GM12878 (cell line): Measurements from ENCODE around the gene CCM2. TPM values are rescaled to one million over a fixed set of nuclear protein-coding genes. Genes with fewer than 3 reads are reported as not detected.
A peak's percentile ranks its signal among the peaks of the same experiment; 100 is the strongest.

Experiments
- ATAC-seq: fragments of 200-7000 bp; cut with Tn5 transposase; 3 replicates; pipeline ENCODE4 v1.9.1; 2020; ENCODE audit warnings: mild to moderate bottlenecking, moderate library complexity
- BruUV-seq: library from RNA; stranded (reverse); fragments of 400-500 nt; replicated peaks from 2 replicates; lab custom pipeline; 2021; lab: Mats Ljungman, UMichigan
- CTCF ChIA-PET: fragments of 300-600 bp; sonication (Branson Sonifier 250); formaldehyde crosslinking; extraction: SDS; loops from one replicate; lab custom pipeline; 2021; ENCODE audit warnings: inconsistent platforms; lab: Yijun Ruan, JAX
- POLR2A ChIA-PET: fragments of 350-600 bp; formaldehyde crosslinking; extraction: SDS; loops from one replicate; lab custom pipeline; 2021; ENCODE audit warnings: inconsistent platforms; lab: Charles Lee
- RAD21 ChIA-PET: fragments of 300-600 bp; sonication (Branson Sonifier 250); formaldehyde crosslinking; loops from one replicate; lab custom pipeline; 2023; ENCODE audit warnings: antibody characterized with exemption; ENCODE audit not compliant: unreplicated experiment; lab: Charles Lee
- SMC1A ChIA-PET: fragments of 300-600 bp; sonication (Branson Sonifier 250); formaldehyde crosslinking; loops from one replicate; lab custom pipeline; 2023; ENCODE audit not compliant: unreplicated experiment, uncharacterized antibody; lab: Charles Lee
- DNase-seq: peaks from one replicate; pipeline ENCODE4 v3.0.0-alpha.2; 2011; ENCODE audit warnings: low read depth, low spot score
- FAIRE-seq: peaks from 3 replicates; lab custom pipeline; 2011; peaks lifted over from hg19 to GRCh38; lab: Jason Lieb, UNC
- H2AFZ ChIP-seq: 2 replicates; pipeline ENCODE4 v1.6.0; 2011; ENCODE audit warnings: low read depth, low read length, control low read depth; ENCODE audit not compliant: control insufficient read depth
- H3K27ac ChIP-seq: 2 replicates; pipeline ENCODE4 v1.5.1; 2011; ENCODE audit warnings: control low read depth; ENCODE audit not compliant: control insufficient read depth, insufficient read depth
- H3K27me3 ChIP-seq, 2 experiments: replicated peaks in 1 of 2; 2 replicates each; pipeline versions ENCODE4 v1.6.0 to v1.6.1; 2011; ENCODE audit warnings: low read length in 1 of 2; ENCODE audit not compliant: control insufficient read depth in 2 of 2, insufficient read depth in 2 of 2
- H3K36me3 ChIP-seq, 2 experiments: 2 replicates each; pipeline ENCODE4 v1.5.1; 2011; ENCODE audit warnings: low read length in 1 of 2; ENCODE audit not compliant: control insufficient read depth in 2 of 2, insufficient read depth in 2 of 2
- H3K4me1 ChIP-seq: 2 replicates; pipeline ENCODE4 v1.6.1; 2011; ENCODE audit warnings: mild to moderate bottlenecking, low read length, moderate library complexity, mixed read lengths; ENCODE audit not compliant: control insufficient read depth, insufficient read depth
- H3K4me2 ChIP-seq: 2 replicates; pipeline ENCODE4 v1.6.0; 2011; ENCODE audit warnings: control low read depth; ENCODE audit not compliant: control insufficient read depth, insufficient read depth
- H3K4me3 ChIP-seq: fragments of 200-600 bp; sonication (generic); 2 replicates; pipeline ENCODE4 v1.5.1; 2016
- H3K79me2 ChIP-seq: 2 replicates; pipeline ENCODE4 v1.6.0; 2011; ENCODE audit warnings: low read length; ENCODE audit not compliant: control insufficient read depth, insufficient read depth
- H3K9ac ChIP-seq: 2 replicates; pipeline ENCODE4 v1.8.0; 2011; ENCODE audit warnings: low read length, control low read depth, mixed read lengths; ENCODE audit not compliant: control insufficient read depth, insufficient read depth
- H3K9me3 ChIP-seq: replicated peaks from 3 replicates; pipeline ENCODE4 v1.5.1; 2011; ENCODE audit warnings: mild to moderate bottlenecking, low read length; ENCODE audit not compliant: control insufficient read depth, insufficient read depth
- H4K20me1 ChIP-seq: 2 replicates; pipeline ENCODE4 v1.6.0; 2011; ENCODE audit not compliant: control insufficient read depth, insufficient read depth
- EZH2 ChIP-seq: IDR thresholded peaks from 2 replicates; pipeline ENCODE4 v1.6.1; 2012; ENCODE audit warnings: low read depth, mild to moderate bottlenecking, control low read depth, inconsistent platforms, low read length, borderline replicate concordance; ENCODE audit not compliant: control insufficient read depth
- POLR2A ChIP-seq: IDR thresholded peaks from 2 replicates; pipeline ENCODE4 v1.6.1; 2011; ENCODE audit warnings: low read depth, mild to moderate bottlenecking, low read length
- POLR2AphosphoS5 ChIP-seq: IDR thresholded peaks from 2 replicates; pipeline ENCODE4 v1.6.1; 2011; ENCODE audit warnings: mild to moderate bottlenecking, low read length, inconsistent platforms
- RELA ChIP-seq: fragments of 450-650 bp; IDR thresholded peaks from 2 replicates; pipeline ENCODE4 v1.8.0; 2014; ENCODE audit warnings: borderline replicate concordance; ENCODE audit not compliant: partially characterized antibody
- WGBS: methylation state at CpG from one replicate; pipeline ENCODE4 v1.1.6; 2016; ENCODE audit warnings: low lambda C conversion rate; ENCODE audit not compliant: insufficient replicate concordance, insufficient coverage; ENCODE audit errors: missing lambda C conversion rate; 5-methylcytosine and 5-hydroxymethylcytosine counted together
- in situ Hi-C: fragments of 300-500 bp; cut with MboI; formaldehyde crosslinking; loops from 9 replicates; pipeline ENCODE4 v1.14.3; 2018; ENCODE audit warnings: mixed read lengths
- intact Hi-C: fragments of 100-400 bp; cut with micrococcal nuclease; formaldehyde crosslinking; loops from one replicate; pipeline ENCODE4 v1.14.2; 2022; ENCODE audit not compliant: unreplicated experiment
- polyA plus RNA-seq, 11 experiments: library from polyadenylated mRNA; depleted of rRNA in 4 of 11; unstranded in 6 of 11; stranded (reverse) in 5 of 11; fragments of >200 nt; fragmentation: Nextera tagmentation in 4 of 11; fragmentation: Illumina TruSeq in 1 of 11; extraction: Ambion mirVana in 4 of 11; extraction: Trizol in 1 of 11; gene quantifications; 1 replicate in 1 of 11; 2 replicates in 10 of 11; pipeline versions ENCODE4 v1.2.1 to v1.2.3, GENCODE V29; 2011 to 2016; ENCODE audit warnings: inconsistent platforms in 2 of 11, missing spikeins in 2 of 11, low read depth in 1 of 11
- total RNA-seq, 4 experiments: library from RNA; depleted of rRNA in 3 of 4; stranded (reverse); fragments of >200 nt in 3 of 4; fragmentation: Illumina TruSeq in 1 of 4; extraction: Trizol in 1 of 4; gene quantifications; 2 replicates each; pipeline versions ENCODE4 v1.2.1 to v1.2.3, GENCODE V29; 2013 to 2021

The CCM2 gene
- total and polyA plus RNA-seq, 10 of the 15 experiments (the other 5 are each of a cell fraction or from before 2014, with no cell fraction given), result 1.00 to 82.3 (median 48.7) TPM

GRCh38 chr7:44971188-44971901 is 28.7 kb upstream of the CCM2 start (continued):
- no peak for TF ChIP-seq RELA

- no peak overlapping the region for H2AFZ ChIP-seq
- WGBS, result 84% methylated on average over 5 of the region's 5 CpGs
- POLR2A ChIA-PET, result interaction anchor here (1.2 to 1.4 kb wide), 2 partner anchors 10 to 56 kb away, joined by 3 to 5 read pairs; no protein-coding TSS in a partner anchor
- H3K4me1 ChIP-seq, result peaks cover 23% of the 10 kb centered on the region
- in situ Hi-C loops (loop anchor here (10.0 kb wide), 1 partner anchor 163 kb away; no protein-coding TSS in a partner anchor), intact Hi-C loops (no loop called here)
- no peak overlapping the region for H3K27ac ChIP-seq
- CTCF ChIA-PET, result interaction anchor here (1.1 to 6.9 kb wide), 12 partner anchors 11 to 163 kb away, joined by 3 to 219 read pairs (median 18); partner anchors contain the start of genes CCM2 and NACAD
- peak; percentile 78 for FAIRE-seq
- H3K79me2 ChIP-seq, result peaks cover 38% of the 10 kb centered on the region
- no TSS peak for BruUV-seq
- no peak for ATAC-seq
- peak; percentile 39; the same call in 1 of the 2 replicates for TF ChIP-seq POLR2A
- TF ChIP-seq EZH2, result no peak
- no peak; the same call in 1 of the 2 replicates for TF ChIP-seq POLR2AphosphoS5
- peaks cover 18% of the 10 kb centered on the region for H4K20me1 ChIP-seq
- DNase-seq, result no peak
- H3K36me3 ChIP-seq, result peaks cover 60 to 61% of the 10 kb centered on the region in 2 experiments
- no peaks in the 10 kb centered on the region for H3K9me3 ChIP-seq
- no peaks in the 10 kb centered on the region for H3K27me3 ChIP-seq
- no peak overlapping the region for H3K4me3 ChIP-seq
- SMC1A ChIA-PET, result interaction anchor here (1.2 to 16.7 kb wide), 8 partner anchors 12 to 165 kb away, joined by 4 to 303 read pairs (median 24); partner anchors contain the start of genes CCM2 and TBRG4
- no peak overlapping the region for H3K4me2 ChIP-seq
- H3K9ac ChIP-seq, result no peak overlapping the region
- RAD21 ChIA-PET, result interaction anchor here (1.0 to 14.6 kb wide), 6 partner anchors 12 to 164 kb away, joined by 3 to 303 read pairs (median 20); partner anchors contain the start of genes CCM2, H2AZ2 and TBRG4
Observed at GRCh38 chr7:44971902-44972441, 28.0 kb upstream of the CCM2 start.
